GM12874 (cell line): Measurements from ENCODE around the gene ANO10.

Experiments used
- CTCF ChIP-seq: IDR thresholded peaks from 2 replicates; pipeline ENCODE4 v1.5.1; 2011; ENCODE audit warnings: low read depth, mild to moderate bottlenecking, control low read depth, low read length, moderate library complexity; ENCODE audit not compliant: insufficient read depth

Gene ANO10

GRCh38 chr3:43489930-43490329 is 131.9 kb downstream of the ANO10 start:
- TF ChIP-seq CTCF = no peak

GRCh38 chr3:43485931-43486330 is 135.9 kb downstream of the ANO10 start:
- no peak for TF ChIP-seq CTCF

GRCh38 chr3:43484926-43485488 is 136.8 kb downstream of the ANO10 start:
- TF ChIP-seq CTCF = no peak

- no peak for TF ChIP-seq CTCF
Measured at GRCh38 chr3:43481375-43481774, 140.4 kb downstream of the ANO10 start.

GRCh38 chr3:43478118-43478785 is 143.6 kb downstream of the ANO10 start:
- no peak for TF ChIP-seq CTCF

GRCh38 chr3:43477600-43477999 is 144.2 kb downstream of the ANO10 start:
- TF ChIP-seq CTCF = no peak

GRCh38 chr3:43473737-43474136 is 148.1 kb downstream of the ANO10 start:
- TF ChIP-seq CTCF = no peak
